IgD-negative memory B cell (primary cell): ENCODE measurements around the gene AHDC1. TPM values are rescaled to one million over a fixed set of nuclear protein-coding genes. Genes with fewer than 3 reads are reported as not detected.
A peak's percentile ranks its signal among the peaks of the same experiment; 100 is the strongest.
"Not testable (repeated sequence)": the region's sequence is repeated elsewhere in the genome, so short reads cannot be mapped to it uniquely, and the experiment has no call there.

Source experiments
- H3K27ac Mint-ChIP-seq, 3 donors: one replicate each; pipeline ENCODE4 v1.8.0; 2020 to 2022; ENCODE audit warnings: mild to moderate bottlenecking in 3 of 3, mixed read lengths in 3 of 3, moderate library complexity in 1 of 3
- H3K27me3 Mint-ChIP-seq: one replicate; pipeline ENCODE4 v1.8.0; 2021; ENCODE audit warnings: mixed read lengths
- H3K36me3 Mint-ChIP-seq: one replicate; pipeline ENCODE4 v1.8.0; 2020; ENCODE audit warnings: mild to moderate bottlenecking, mixed read lengths
- H3K4me1 Mint-ChIP-seq, 3 donors: one replicate each; pipeline ENCODE4 v1.8.0; 2020 to 2022; ENCODE audit warnings: mixed read lengths in 3 of 3, mild to moderate bottlenecking in 1 of 3
- H3K4me3 Mint-ChIP-seq, 4 donors: one replicate each; pipeline ENCODE4 v1.8.0; 2020 to 2022; ENCODE audit warnings: mild to moderate bottlenecking in 4 of 4, mixed read lengths in 4 of 4, moderate library complexity in 3 of 4
- H3K9me3 Mint-ChIP-seq, 3 donors: one replicate each; pipeline ENCODE4 v1.8.0; 2020 to 2021; ENCODE audit warnings: mixed read lengths in 3 of 3, mild to moderate bottlenecking in 1 of 3
- polyA plus RNA-seq: library from polyadenylated mRNA; unstranded; fragments of 300-500 nt; fragmentation: Illumina TruSeq; gene quantifications from one replicate; pipeline ENCODE4 v1.2.3, GENCODE V29; 2021

The AHDC1 gene
- polyA plus RNA-seq, 1 donor from 2014 or later, result 1.1 TPM

- Mint-ChIP-seq H3K27ac (peak overlapping the region in 2 of 3 donors; percentile 55 to 90), H3K27me3 (no peaks in the 10 kb centered on the region), H3K36me3 (peaks cover 4% of the 10 kb centered on the region), H3K9me3 (no peaks in the 10 kb centered on the region), H3K4me3 (peak overlapping the region in 1 of 4 donors; percentile 88), H3K4me1 (peaks cover 10 to 33% (median 12%) of the 10 kb centered on the region in 3 donors)
Measured at GRCh38 chr1:27556781-27557595, 47.0 kb downstream of the AHDC1 start.

DNA sequence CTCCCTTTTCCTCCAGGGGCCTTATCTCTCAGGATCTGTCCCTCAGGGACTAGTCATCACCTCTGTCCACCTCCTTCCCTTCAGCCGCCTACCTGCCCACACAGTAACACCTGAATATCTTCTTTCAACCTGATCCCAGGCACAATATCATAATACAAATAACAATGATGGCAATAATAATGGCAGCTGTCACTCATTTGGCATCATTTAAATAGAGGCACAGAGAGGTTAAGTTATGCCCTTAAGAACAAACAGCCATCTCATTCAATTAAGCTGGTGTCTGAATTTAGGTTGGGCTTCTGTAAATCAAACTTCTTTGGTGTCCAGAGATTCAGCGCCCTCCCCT is 47.5 kb downstream of the AHDC1 start:
- no peaks in the 10 kb centered on the region for H3K27me3 Mint-ChIP-seq
- peaks cover 4% of the 10 kb centered on the region for H3K36me3 Mint-ChIP-seq
- no peak overlapping the region for H3K27ac Mint-ChIP-seq
- H3K9me3 Mint-ChIP-seq, result no peaks in the 10 kb centered on the region
- H3K4me1 Mint-ChIP-seq, result peaks cover 10 to 28% (median 12%) of the 10 kb centered on the region in 3 donors
- peak overlapping the region in 1 of 4 donors; percentile 88 for H3K4me3 Mint-ChIP-seq

DNA sequence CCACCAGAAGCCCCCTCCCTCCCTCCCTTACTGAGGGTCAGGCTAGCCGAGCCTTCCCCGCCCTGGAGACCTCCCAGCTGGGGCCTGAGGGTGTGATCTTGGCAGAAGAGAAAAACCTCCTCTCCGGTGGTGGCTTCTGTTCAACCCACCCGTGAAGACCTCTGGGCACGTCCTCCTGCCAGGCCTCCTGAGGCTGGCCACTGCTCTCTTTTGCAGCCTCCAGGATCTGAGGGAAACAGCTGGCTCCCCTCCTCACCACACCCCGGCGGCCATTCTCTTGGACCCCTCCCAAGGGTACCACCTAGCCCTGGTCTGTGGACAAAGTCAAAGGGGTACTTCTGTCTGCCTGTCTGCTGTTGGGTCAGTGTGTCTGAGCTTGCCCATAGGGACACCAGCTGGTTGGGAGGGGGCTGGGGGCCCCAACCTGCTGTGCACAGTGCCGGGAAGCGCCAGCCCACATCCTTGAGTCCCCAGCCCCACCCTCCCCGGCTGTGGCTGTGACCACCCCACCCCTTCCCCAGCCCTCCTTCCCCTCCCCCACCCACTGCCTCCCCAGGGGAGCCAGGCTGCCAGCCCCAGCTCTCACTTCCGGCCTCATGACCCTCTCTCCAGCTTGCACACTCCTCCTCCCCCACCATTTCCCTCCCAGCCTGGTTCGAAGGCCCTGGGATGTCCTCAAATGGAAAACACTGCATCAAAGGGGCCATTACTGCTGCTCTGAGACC is 48.1 kb downstream of the AHDC1 start:
- Mint-ChIP-seq H3K4me1 (peaks cover 10 to 27% (median 12%) of the 10 kb centered on the region in 3 donors), H3K36me3 (peaks cover 4% of the 10 kb centered on the region), H3K27ac (peak overlapping the region in 1 of 3 donors; percentile 86), H3K4me3 (peak overlapping the region in 2 of 4 donors; percentile 85 to 88), H3K9me3 (no peaks in the 10 kb centered on the region), H3K27me3 (no peaks in the 10 kb centered on the region)

- Mint-ChIP-seq H3K4me3 (peak overlapping the region in 2 of 4 donors; percentile 39 to 78), H3K27ac (peak overlapping the region; percentile 23 to 86 (median 81)), H3K9me3 (no peaks in the 10 kb centered on the region), H3K36me3 (peaks cover 4% of the 10 kb centered on the region), H3K4me1 (peaks cover 10 to 27% (median 12%) of the 10 kb centered on the region in 3 donors), H3K27me3 (no peaks in the 10 kb centered on the region)
Measured at GRCh38 chr1:27554759-27555699, 48.9 kb downstream of the AHDC1 start.

DNA sequence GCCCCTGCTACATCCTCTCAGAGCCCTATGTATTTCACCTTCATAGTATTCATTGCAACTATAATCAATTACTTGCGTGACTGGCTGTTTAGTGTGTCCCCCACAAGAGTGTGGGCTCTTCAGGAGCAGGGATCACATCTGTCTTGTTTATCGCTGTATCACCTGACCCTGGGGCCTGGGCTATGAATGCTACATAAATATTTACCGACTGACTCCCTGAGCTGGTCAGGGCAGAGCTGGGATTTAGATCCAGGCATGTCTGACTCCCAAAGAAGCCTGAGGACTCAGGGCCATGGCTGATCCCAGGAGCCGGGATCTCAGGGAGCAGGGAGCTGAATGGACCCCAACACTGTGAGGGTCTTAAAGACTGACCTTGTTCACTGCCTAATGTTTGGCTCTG is 49.7 kb downstream of the AHDC1 start:
- peaks cover 4% of the 10 kb centered on the region for H3K36me3 Mint-ChIP-seq

DNA sequence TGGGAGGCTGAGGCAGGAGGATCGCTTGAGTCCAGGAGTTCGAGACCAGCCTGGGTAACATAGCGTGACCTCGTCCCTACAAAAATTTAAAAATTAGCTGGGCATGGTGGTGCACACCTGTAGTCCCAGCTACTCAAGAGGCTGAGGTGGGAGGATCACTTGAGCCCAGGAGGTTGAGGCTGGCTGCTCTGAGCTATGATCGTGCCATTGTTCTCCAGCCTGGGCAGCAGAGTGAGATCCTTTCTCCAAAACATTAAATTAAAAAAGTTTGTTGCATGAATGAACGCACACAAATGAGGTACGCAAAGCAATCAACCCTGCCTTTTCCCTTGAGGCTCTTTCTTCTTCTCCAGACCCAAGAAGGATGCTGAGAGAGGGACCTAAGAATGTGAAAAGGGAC is 50.1 kb downstream of the AHDC1 start:
- H3K27me3 Mint-ChIP-seq, H3K9me3 Mint-ChIP-seq, H3K36me3 Mint-ChIP-seq, H3K4me3 Mint-ChIP-seq: not testable (repeated sequence)
- Mint-ChIP-seq H3K4me1 (peaks cover 10 to 23% (median 12%) of the 10 kb centered on the region in 3 donors), H3K27ac (peak overlapping the region in 2 of 3 donors; percentile 23 to 65)

More for the DNA sequence above, 49.7 kb downstream of the AHDC1 start:
- H3K4me3 Mint-ChIP-seq, result peak overlapping the region in 1 of 4 donors; percentile 78
- H3K9me3 Mint-ChIP-seq, result no peaks in the 10 kb centered on the region
- no peaks in the 10 kb centered on the region for H3K27me3 Mint-ChIP-seq
- H3K27ac Mint-ChIP-seq, result peak overlapping the region in 2 of 3 donors; percentile 23 to 65
- peaks cover 10 to 23% (median 12%) of the 10 kb centered on the region in 3 donors for H3K4me1 Mint-ChIP-seq

GRCh38 chr1:27552911-27553420 is 51.0 kb downstream of the AHDC1 start:
- H3K4me1 Mint-ChIP-seq, result peaks cover 10 to 23% (median 12%) of the 10 kb centered on the region in 3 donors
- no peak overlapping the region for H3K27ac Mint-ChIP-seq
- H3K36me3 Mint-ChIP-seq, result peaks cover 4% of the 10 kb centered on the region
- H3K4me3 Mint-ChIP-seq, result no peak overlapping the region
- no peaks in the 10 kb centered on the region for H3K27me3 Mint-ChIP-seq
- H3K9me3 Mint-ChIP-seq, result no peaks in the 10 kb centered on the region

DNA sequence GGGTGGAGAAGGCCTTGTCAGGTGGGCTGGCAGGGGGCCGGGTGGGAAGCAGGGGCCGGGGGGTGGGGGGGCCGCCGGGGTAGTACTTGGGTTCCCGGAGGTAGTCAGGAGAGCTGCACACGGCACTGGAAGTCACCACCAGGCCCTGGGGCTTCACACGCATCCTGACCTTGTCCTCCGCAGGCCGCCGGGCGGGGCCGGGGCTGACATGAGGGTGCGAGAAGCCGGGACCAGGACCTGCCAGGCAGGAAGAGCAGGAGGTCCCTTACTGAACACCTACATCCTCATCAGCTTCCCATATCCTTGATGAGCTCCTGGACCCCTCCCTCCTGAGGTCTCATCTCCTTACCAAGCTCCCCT is 52.0 kb downstream of the AHDC1 start:
- no peaks in the 10 kb centered on the region for H3K27me3 Mint-ChIP-seq
- no peaks in the 10 kb centered on the region for H3K9me3 Mint-ChIP-seq
- no peak overlapping the region for H3K4me3 Mint-ChIP-seq
- H3K27ac Mint-ChIP-seq, result no peak overlapping the region
- H3K4me1 Mint-ChIP-seq, result peaks cover 9 to 19% (median 10%) of the 10 kb centered on the region in 3 donors
- H3K36me3 Mint-ChIP-seq, result peaks cover 4% of the 10 kb centered on the region

DNA sequence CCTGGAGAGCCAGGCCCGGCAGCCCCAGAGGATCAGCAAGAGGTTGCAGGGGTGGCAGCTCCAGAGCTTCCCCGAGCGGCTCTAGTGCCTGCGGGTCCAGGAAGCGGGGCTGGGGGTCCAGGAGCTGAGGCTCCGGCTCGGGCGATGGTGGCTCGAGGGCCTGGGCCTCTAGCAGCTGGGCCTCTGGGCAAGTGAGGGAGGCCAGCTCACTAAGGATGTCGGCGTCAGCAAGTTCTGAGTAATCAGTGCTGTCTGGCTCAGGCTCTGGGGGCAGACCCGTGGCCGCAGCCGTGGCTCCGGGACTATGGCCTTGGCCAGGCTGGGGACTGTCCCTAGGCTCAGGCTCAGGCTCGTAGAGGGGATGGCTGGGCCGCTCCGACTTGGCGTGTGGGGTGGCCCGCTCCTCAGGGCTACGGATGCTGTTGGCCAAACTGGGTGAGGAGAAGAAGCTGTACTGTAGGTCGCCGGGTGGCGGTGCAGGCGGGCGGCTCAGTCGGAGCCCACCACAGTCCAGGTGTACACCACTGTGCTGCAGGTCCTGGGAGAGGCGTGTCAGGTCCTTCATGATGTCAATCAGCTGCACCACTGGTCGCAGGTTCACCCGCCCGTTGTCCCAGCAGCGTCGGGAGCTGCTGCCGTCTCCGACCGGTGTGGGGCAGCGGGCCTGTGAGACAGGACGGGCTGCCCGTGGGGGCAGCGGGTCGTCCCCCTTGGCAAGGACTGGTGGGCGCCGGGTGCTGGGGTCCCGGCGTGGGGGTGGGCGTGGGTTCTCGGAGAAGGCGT is 52.6 kb downstream of the AHDC1 start:
- Mint-ChIP-seq H3K4me1 (peaks cover 5 to 14% (median 6%) of the 10 kb centered on the region in 3 donors), H3K27ac (no peak overlapping the region), H3K27me3 (no peaks in the 10 kb centered on the region), H3K36me3 (peaks cover 3% of the 10 kb centered on the region), H3K4me3 (no peak overlapping the region), H3K9me3 (no peaks in the 10 kb centered on the region)

- Mint-ChIP-seq H3K27ac (no peak overlapping the region), H3K36me3 (peaks cover 3% of the 10 kb centered on the region), H3K4me1 (peaks cover 3 to 8% (median 6%) of the 10 kb centered on the region in 3 donors), H3K4me3 (no peak overlapping the region), H3K9me3 (no peaks in the 10 kb centered on the region), H3K27me3 (no peaks in the 10 kb centered on the region)
Measured at GRCh38 chr1:27550510-27551169, 53.3 kb downstream of the AHDC1 start.

DNA sequence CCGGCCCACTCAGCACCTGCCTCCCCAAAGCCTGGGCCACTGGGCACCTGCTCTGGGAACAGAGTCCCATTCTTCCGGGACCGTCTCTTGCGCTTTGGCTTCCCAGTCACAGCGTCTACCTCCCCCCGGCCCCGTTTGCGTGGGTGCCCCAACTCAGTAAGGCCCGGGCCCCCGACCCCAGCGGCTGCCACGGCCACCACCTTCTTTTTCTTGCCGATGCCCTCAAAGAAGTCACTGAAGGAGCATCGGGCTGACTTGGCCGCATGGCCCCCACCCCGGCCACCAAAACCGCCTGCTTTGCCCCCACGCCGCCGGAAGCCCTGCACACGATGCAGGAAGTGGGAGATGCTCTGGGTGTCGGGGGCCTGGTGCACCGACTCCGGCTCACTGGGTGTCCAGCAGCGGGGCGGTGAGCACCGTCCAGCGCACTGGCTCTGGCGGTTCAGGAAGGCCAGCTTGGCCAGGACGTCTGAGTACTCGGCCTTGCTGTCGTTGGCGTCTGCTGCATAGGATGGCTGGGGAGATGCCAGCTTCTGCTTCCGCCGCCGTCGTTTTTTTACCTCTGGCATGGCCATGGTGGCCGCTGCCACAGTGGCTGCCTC is 54.0 kb downstream of the AHDC1 start:
- no peak overlapping the region for H3K27ac Mint-ChIP-seq
- H3K4me1 Mint-ChIP-seq, result peaks cover 0 to 6% (median 5%) of the 10 kb centered on the region in 3 donors
- H3K9me3 Mint-ChIP-seq, result no peaks in the 10 kb centered on the region
- no peaks in the 10 kb centered on the region for H3K27me3 Mint-ChIP-seq
- H3K36me3 Mint-ChIP-seq, result peaks cover 3% of the 10 kb centered on the region
- H3K4me3 Mint-ChIP-seq, result no peak overlapping the region

- no peaks in the 10 kb centered on the region for H3K9me3 Mint-ChIP-seq
- H3K27ac Mint-ChIP-seq, result no peak overlapping the region
- H3K4me1 Mint-ChIP-seq, result peaks cover 0 to 6% (median 1%) of the 10 kb centered on the region in 3 donors
- H3K36me3 Mint-ChIP-seq, result peaks cover 1% of the 10 kb centered on the region
- no peaks in the 10 kb centered on the region for H3K27me3 Mint-ChIP-seq
- H3K4me3 Mint-ChIP-seq, result no peak overlapping the region
Measured at GRCh38 chr1:27548858-27549719, 54.9 kb downstream of the AHDC1 start.
